Body of pancreas (tissue), 4 donors: ENCODE results near the gene FAM83C.

ENCODE experiments used
- CTCF ChIP-seq, 7 experiments: fragments of 450-650 bp in 4 of 7; fragments of 200-600 bp in 3 of 7; sonication (generic) in 3 of 7; IDR thresholded peaks; one replicate each; pipeline ENCODE4 v1.5.1; 2016 to 2019; ENCODE audit warnings: antibody characterized with exemption in 7 of 7
- POLR2A ChIP-seq, 3 donors: fragments of 450-650 bp; IDR thresholded peaks; one replicate each; pipeline ENCODE4 v1.6.1; 2016; ENCODE audit warnings: antibody characterized with exemption in 3 of 3, mild to moderate bottlenecking in 2 of 3

- TF ChIP-seq POLR2A (IDR thresholded peaks at IDR 0.05) (no peak), CTCF (IDR thresholded peaks at IDR 0.05) (no peak)
Measured at GRCh38 chr20:35252037-35252461, 40.2 kb downstream of the FAM83C start.
